RCC 7860 (cell line): ENCODE measurements around the gene FTSJ1.
A peak's percentile ranks its signal among the peaks of the same experiment; 100 is the strongest.
"Not testable (repeated sequence)": the region's sequence is repeated elsewhere in the genome, so short reads cannot be mapped to it uniquely, and the experiment has no call there.

Experiments
- DNase-seq: peaks from one replicate; pipeline ENCODE4 v3.0.0-alpha.2; 2015; ENCODE audit warnings: low spot score
- FAIRE-seq: peaks from 2 replicates; lab custom pipeline; 2012; peaks lifted over from hg19 to GRCh38; lab: Jason Lieb, UNC

The FTSJ1 gene

DNA sequence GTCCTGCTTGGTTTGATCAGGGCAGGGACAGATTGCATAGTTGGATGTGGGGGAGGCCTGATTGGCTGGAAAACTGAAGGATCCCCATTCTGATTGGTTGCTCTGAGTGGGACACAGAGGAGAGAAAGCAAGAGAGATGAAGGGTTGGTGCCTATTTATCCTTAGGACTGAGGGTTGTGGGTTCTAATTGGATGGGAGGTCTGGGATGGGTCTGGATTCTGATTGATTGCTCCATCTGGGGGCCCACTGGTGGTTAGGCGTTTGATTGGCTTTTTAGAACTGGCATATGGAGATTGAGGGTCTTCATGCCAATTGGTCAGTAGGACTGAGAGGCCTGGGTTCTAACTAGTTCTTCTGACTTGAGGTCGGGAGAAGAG lies 45.0 kb downstream of the FTSJ1 start:
- DNase-seq (no peak), FAIRE-seq (no peak)

DNA sequence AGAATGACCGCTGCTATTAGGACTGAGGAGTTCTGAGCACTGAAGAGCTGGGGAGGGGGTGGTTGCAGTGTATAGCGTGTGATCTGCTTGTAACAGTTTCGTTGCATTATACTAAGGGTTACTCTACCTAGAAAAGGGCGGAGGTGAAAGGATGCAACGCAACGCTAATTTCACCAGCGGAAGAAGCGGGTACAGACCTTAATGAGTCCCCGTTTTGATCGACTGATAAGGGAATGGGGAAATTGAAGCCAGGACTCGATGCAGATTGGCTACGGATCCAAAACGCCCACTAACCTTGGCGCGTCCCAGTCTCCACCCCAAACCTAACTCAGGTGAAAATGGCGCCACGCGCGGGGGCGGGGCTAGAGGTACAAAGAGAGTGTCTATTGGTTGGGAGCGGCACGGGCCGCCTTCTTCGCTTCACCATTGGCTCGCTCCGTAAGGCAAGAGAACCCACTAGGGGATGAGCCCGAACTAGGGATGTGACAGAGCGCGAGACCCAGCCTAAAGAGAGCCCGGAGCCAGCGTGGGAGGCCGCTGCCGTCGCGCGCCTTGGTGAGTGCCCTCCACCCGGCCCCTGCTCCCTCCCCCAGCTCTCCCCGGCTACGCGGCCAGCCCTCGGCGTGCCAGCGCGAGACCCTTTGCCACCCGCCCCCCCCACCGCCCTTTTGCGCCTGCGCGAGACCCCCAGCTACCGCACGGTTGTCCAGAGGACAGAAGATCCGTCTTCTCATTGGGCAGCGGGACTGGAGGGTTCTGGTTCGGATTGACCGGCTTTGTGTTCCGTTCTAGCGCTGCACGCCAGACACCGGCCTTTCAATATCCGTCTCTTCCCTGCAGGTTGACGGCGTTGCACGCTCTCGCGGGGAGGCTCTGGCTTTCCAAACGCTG lies 45.6 kb downstream of the FTSJ1 start, which contains the start of gene EBP:
EBP (plus strand) TSS at position 456 of the 891 bp plus-strand sequence. CDS start 1,964 bp downstream, outside the sequence.
- DNase-seq (peak; percentile 86), FAIRE-seq (peak; percentile 93)

DNA sequence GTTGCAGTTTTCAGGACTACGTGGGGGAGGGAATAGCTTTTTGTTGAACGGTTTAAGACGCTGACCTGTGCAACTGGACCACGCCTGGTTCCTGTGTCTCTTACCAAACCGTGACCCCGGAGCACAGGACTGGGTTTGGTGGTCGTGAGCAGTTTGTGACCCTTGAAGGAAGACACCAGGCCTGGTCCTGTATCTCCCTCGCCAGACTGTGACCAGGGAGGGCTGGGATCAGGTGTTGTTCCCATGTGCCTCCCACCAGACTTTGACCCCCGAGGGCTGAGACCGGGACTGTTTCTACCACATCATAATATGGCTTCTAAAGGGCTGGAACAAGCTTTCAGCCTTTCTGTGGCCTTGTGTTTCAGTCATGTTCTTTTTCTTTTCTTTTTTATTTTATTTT lies 46.3 kb downstream of the FTSJ1 start:
- DNase-seq (no peak), FAIRE-seq (no peak)

- DNase-seq (no peak), FAIRE-seq (no peak)
These were observed 47.7 kb downstream of the FTSJ1 start for GRCh38 chrX:48523682-48524081.

DNA sequence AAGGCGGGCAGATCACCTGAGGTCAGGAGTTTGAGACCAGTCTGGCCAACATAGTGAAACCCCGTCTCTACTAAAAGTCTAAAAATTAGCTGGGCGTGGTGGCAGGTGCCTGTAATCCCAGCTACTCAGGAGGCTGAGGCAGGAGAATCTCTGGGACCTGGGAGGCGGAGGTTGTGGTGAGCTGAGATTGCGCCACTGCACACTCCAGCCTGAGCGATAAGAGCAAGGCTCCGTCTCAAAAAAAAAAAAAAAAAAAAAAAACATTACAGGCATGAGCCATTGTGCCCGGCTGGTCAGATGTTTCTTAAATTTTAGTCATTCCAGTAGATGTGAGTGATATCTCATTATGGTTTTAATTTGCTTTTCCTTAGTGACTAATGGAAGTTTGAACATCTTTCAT lies 49.9 kb downstream of the FTSJ1 start:
- DNase-seq, FAIRE-seq: not testable (repeated sequence)

- DNase-seq (no peak), FAIRE-seq (peak; percentile 85)
These were observed 54.7 kb downstream of the FTSJ1 start for GRCh38 chrX:48530736-48531135.

GRCh38 chrX:48531358-48531959 lies 55.5 kb downstream of the FTSJ1 start:
- FAIRE-seq (peak; percentile 95), DNase-seq (peak; percentile 67)

GRCh38 chrX:48532161-48532560 lies 56.2 kb downstream of the FTSJ1 start:
- no peak for FAIRE-seq
- no peak for DNase-seq

DNA sequence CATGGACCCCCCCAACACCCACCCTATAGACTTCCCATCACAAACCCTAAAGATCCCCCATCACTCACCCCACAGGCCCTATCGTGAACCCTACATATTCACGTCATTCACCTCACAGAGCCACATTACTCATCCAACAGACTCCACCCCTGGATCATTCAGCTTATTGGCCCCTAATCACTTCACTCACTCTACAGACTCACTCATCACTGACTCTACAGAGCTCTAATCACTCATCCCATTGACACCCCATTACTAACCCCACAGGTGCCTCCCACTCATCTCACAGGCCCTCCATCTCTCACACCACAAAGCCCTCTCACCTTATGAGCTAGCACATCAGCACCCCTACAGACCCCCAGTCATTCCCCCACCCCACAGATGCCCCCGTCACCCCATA lies 57.2 kb downstream of the FTSJ1 start:
- FAIRE-seq: no peak

More for the DNA sequence above, 57.2 kb downstream of the FTSJ1 start:
- DNase-seq: no peak
